HG02973 (cell line): ENCODE results near the gene RAD18.

Experiments used
- ATAC-seq: cut with Tn5 transposase; IDR thresholded peaks from one replicate; pipeline ENCODE4 v1.9.1; 2021; ENCODE audit warnings: moderate library complexity; ENCODE audit not compliant: unreplicated experiment

Gene RAD18

DNA sequence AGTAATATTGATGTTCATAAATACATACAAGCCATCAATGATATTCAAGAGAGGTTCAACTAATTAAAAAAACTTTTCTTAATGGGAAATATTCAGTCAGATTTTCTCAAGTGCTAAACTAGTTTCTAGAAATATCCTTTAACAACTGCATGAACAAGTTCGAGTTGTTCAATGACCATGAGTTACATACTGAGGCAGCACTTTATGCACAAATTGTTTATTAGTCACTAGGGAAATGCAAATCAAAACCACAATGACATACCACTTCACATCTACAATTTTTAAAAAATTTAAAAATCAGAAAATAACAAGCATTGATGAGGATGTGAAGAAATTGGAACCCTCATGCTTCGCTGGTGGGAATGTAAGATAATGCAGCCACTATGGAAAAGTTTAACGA lies 62.4 kb downstream of the RAD18 start:
- ATAC-seq: no peak

GRCh38 chr3:8899876-8900460 lies 63.3 kb downstream of the RAD18 start:
- no peak for ATAC-seq

GRCh38 chr3:8895829-8896228 lies 67.4 kb downstream of the RAD18 start:
- no peak for ATAC-seq

- ATAC-seq: no peak
Observed at GRCh38 chr3:8893001-8893400, 70.3 kb downstream of the RAD18 start.

DNA sequence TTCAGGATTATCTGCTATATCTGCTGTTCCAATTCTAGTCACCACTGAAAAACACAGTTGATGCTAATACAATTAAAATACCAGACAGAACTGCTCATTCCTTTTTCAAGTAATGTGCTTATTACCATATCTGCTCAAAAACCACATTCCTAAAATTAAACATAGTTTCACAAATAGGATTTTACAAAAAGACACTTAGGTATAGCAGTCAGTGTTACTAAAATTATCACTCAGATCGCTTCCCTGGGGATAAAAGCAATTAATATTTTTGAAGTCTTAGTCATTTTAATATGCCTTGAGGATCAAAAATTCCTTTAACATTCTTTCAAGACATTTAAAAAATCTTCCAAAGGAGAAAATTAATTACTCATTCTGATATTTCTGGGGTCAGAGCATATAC lies 71.5 kb downstream of the RAD18 start:
- ATAC-seq: no peak

- no peak for ATAC-seq
Observed at GRCh38 chr3:8891303-8891702, 72.0 kb downstream of the RAD18 start.

DNA sequence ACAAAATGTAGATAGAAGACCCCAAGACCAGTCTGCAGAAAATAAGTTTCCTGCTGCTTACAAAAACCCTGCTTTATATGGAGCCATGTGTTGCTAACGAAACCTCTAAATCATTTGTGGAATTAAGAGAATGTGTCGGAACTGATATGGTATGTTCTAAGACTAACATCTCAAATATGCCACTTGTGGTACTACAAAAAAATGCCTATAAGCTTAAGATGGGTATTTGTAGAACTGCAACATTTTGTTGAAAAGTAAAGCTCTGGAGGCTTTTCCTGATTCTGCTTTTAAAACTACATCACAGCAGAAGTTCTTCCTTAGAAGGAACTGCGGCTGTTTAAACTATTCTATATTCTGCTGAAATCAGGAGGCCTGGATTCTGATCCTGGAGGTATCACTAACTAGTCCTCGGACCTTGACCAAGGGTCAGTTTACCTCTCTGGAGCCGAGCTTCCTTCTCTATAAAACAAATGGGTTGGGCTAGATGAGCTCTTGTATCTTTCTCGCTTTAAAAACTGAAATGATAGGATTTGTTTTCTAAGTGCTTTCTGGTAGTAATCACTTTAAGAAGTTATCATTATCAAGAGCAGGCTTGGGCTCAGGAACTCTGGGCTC lies 74.9 kb downstream of the RAD18 start:
- ATAC-seq: no peak

GRCh38 chr3:8887435-8888300 lies 75.6 kb downstream of the RAD18 start:
- no peak for ATAC-seq

GRCh38 chr3:8886546-8886945 lies 76.7 kb downstream of the RAD18 start:
- ATAC-seq: no peak

GRCh38 chr3:8885536-8886316 lies 77.5 kb downstream of the RAD18 start:
- ATAC-seq: no peak

GRCh38 chr3:8884630-8885290 lies 78.5 kb downstream of the RAD18 start:
- no peak for ATAC-seq

DNA sequence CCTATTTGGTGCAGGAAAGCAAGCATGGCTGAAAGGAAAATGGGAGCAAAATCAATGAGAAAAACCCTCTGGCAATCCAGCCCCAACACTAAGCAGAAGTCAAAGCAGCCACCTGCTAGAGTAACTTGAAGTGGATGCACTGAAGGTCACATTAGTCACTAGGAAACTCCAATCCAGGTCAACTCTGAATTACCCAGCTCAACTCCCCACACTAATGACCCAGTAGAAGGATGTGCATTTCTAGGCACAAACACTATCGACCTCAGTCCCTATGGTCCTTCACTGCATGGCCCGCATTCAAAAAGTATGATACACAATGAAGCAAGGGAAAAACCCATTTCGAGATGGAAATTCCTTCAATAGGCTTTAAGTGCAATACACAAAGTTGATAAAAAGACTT lies 80.6 kb downstream of the RAD18 start:
- no peak for ATAC-seq

DNA sequence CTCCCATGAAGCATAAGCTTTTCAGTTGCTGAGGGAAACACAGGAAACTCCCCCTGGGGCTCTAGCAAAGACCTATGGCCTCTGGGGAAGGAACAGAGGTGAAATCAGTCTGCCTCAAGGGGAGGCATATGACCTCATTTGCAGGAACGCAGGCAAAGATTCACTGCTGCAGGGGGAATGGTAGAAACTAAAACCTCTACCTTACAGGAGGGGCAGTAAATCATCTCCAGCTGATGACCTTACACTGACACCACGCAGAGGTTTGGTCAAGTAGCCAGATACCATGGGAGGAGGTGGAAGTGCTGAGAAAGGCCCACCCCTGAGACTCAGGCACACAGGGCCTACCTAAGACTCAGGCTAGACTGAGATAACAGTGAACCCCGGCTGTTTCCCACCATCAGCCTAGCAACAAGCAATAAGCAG lies 81.1 kb downstream of the RAD18 start:
- no peak for ATAC-seq

GRCh38 chr3:8879347-8879944 lies 83.8 kb downstream of the RAD18 start:
- no peak for ATAC-seq

- ATAC-seq: no peak
Observed at GRCh38 chr3:8875836-8876235, 87.4 kb downstream of the RAD18 start.

- ATAC-seq: no peak
Observed at GRCh38 chr3:8873740-8874139, 89.5 kb downstream of the RAD18 start.

GRCh38 chr3:8872261-8872660 lies 91.0 kb downstream of the RAD18 start:
- ATAC-seq: no peak

DNA sequence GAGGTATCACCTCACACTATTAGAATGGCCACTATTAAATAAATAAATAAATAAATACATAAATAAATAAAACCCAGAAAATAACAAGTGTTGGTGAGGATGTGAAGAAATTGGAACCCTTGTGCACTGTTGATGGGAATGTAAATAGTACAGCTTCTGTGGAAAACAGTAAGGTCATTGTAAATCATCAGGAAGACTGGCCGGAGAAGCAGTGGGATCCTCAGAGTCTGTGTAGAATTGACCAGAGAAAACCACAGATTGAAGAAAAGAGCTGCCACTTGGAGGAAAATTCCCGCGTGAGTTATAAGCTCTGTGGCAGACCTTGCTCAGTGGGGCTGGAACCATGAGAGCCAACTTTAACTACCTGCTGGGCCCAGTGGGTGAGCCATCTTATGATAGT lies 92.0 kb downstream of the RAD18 start:
- ATAC-seq: no peak

DNA sequence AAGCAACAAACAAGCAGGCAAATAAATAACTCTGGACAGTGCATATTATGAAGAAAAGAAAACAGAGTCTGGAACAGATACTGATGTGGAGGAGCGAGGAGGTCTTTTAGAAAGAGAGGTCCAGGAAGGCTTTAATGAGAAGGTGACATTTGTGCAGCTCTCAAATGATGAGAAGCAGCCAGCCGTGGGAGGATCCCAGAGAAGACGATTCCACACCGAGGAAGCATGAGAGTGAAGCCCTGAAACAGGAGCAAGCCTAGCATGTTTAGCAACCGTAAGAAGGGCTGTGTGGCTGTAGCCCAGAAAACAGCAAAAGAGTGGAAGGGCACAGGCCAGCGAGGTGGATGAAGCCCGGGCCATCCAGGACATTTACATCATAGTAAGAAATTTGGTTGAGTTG lies 93.1 kb downstream of the RAD18 start:
- ATAC-seq: no peak

GRCh38 chr3:8869613-8870012 lies 93.7 kb downstream of the RAD18 start:
- no peak for ATAC-seq
